ENCODE measurements around the gene LHFPL4.
A peak's percentile ranks its signal among the peaks of the same experiment; 100 is the strongest.
"Not testable (repeated sequence)": the region's sequence is repeated elsewhere in the genome, so short reads cannot be mapped to it uniquely, and the experiment has no call there.

The LHFPL4 gene

GRCh38 chr3:9508781-9509180, 44.8 kb downstream of the LHFPL4 start:
- Histone ChIP-seq H3K36me3 (replicated peaks) (no peaks in the 10 kb centered on the region), H3K4me3 (no peak overlapping the region), H3K9me3 (no peaks in the 10 kb centered on the region), H3K27me3 (ENCODE audit: low read depth) (no peaks in the 10 kb centered on the region), H3K4me1 (no peaks in the 10 kb centered on the region)
- DNase-seq (ENCODE audit: low spot score in 2 of 2), result no peak
- in situ Hi-C loops (cut with MboI; ENCODE audit: low sequenced_read_pairs), result loop anchor here (10.0 kb wide), 1 partner anchor 216 kb away; no protein-coding TSS in a partner anchor

DNA sequence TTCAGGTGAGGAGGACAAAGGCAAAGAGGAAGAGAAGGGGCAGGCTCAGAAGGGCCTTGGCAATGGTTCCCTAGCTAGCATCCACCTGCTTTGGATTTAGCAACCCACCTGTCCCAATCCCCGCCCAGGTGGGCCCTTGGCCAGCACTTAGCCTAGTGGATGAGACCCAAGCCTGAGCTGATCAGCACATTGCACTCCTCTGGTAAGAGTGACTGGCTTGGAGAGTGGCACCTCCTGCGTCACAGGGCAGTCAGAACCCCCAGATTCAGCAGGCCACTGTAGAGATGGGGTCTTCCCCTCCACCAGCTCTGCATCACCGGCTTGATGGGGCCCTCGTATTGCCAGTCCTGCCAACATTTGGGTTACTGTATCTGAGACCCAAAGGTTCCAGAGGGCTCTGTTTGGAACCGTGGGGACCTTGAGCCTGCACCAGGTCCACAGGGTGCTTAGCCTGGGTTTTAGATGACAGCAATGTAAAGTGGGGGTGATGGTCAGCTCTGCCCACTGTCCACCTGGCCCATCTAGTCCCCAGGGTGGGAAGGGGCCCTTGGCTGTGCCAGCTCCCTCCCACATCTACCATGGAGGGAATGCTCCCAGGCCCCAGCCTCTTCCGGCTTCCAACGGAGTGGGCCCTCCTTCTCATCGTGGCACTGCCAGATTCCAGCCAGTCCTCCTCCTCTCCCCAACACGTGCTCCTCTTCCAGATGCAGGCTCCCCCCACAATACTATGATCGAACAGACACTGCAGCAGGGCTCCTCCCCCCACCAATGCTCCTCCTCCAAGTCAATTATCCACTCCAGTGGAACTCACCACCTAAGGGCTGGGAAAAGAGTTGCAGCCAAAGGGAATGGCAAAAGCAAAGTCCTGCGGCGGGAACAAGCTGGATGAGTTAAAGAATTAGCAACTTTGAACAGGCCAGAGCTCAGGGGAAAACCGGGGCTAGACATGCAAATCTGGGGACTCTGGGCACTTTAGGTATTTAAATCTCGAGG, 45.7 kb downstream of the LHFPL4 start:
- no peaks in the 10 kb centered on the region for H3K4me1 ChIP-seq
- no peaks in the 10 kb centered on the region for H3K36me3 ChIP-seq (replicated peaks)
- no peak for DNase-seq (ENCODE audit: low spot score in 2 of 2)
- in situ Hi-C loops (cut with MboI; ENCODE audit: low sequenced_read_pairs), result loop anchor here (10.0 kb wide), 1 partner anchor 217 kb away; no protein-coding TSS in a partner anchor
- no peak overlapping the region for H3K4me3 ChIP-seq
- no peaks in the 10 kb centered on the region for H3K9me3 ChIP-seq
- no peaks in the 10 kb centered on the region for H3K27me3 ChIP-seq (ENCODE audit: low read depth)

- Histone ChIP-seq H3K9me3 (no peaks in the 10 kb centered on the region), H3K4me1 (no peaks in the 10 kb centered on the region), H3K27me3 (ENCODE audit: low read depth) (no peaks in the 10 kb centered on the region), H3K36me3 (replicated peaks) (no peaks in the 10 kb centered on the region), H3K4me3 (no peak overlapping the region)
- peak; percentile 55 to 88 for DNase-seq (ENCODE audit: low spot score in 2 of 2)
- in situ Hi-C loops (cut with MboI; ENCODE audit: low sequenced_read_pairs), result loop anchor here (10.0 kb wide), 1 partner anchor 222 kb away; no protein-coding TSS in a partner anchor
These were observed 50.3 kb downstream of the LHFPL4 start for GRCh38 chr3:9503283-9503682.

DNA sequence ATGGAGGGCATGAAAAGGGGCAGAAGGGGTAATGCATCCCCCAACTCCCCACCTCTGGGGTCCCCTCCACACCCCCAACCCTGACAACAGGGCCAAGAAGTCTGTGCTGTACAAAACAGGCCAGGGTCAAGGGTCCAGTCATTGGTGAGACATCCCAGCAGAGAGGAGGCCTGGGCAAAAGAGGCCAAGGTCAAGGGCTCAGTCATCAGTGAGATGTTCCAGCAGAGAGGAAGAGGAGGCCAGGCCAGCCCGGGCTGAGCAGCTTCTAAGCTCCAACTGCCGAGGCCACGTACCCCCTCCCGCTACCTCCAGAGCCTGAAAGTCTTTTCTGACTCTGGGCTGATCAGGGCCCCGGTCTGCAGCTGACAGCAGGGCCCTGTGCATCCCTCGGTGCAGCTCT, 52.4 kb downstream of the LHFPL4 start:
- Histone ChIP-seq H3K9me3 (no peaks in the 10 kb centered on the region), H3K4me1 (no peaks in the 10 kb centered on the region), H3K4me3 (no peak overlapping the region), H3K36me3 (replicated peaks) (no peaks in the 10 kb centered on the region), H3K27me3 (ENCODE audit: low read depth) (no peaks in the 10 kb centered on the region)
- DNase-seq (ENCODE audit: low spot score in 2 of 2), result no peak
- in situ Hi-C loops (cut with MboI; ENCODE audit: low sequenced_read_pairs), result loop anchor here (10.0 kb wide), 1 partner anchor 224 kb away; no protein-coding TSS in a partner anchor

DNA sequence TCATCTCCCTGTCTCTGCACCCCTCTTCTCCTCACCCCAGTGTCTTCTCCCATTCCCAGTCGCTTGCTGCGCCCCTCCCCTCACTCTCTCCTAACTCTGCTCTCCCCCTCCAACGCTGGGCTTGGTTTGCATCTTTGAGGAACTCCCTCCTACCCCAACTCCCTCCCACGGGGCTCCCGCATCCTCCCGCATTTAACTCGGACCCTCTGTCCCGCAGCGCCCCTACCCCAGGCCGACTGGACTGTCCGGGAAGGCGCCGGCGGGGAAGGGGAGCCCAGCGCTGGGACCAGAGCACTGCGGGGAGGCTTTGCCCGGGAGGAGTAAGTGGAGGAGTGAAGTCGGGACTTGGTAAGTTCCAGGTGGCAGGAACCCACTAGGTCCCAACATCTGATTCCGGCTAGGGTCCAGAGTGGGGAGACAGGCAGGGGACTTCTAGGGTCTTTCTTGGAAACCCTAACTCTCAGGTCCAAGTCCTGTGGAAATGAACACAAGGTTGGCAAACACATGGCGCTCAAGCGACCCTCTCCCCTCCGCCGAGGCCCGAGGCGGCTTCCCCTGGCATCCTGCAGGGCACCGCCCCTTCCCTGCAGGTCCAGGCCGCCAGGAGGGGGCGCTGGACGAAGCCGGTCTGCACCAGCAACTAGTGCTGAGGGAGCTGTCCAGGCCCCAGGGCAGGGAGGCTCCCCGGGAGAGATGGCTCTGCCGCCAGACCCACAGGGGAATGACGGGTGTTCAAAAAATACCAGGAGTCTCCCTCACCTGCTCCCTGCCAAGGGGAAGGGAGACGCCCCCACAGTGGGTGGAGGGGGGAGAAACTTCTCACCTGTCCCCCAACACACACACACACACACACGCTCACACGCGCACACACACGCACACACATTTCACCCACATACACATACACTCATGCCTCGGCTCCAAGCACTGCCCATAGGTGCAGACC, 53.2 kb downstream of the LHFPL4 start:
- H3K9me3 ChIP-seq, result no peaks in the 10 kb centered on the region
- DNase-seq (ENCODE audit: low spot score in 2 of 2), result peak; percentile 22 to 90
- no peaks in the 10 kb centered on the region for H3K4me1 ChIP-seq
- H3K36me3 ChIP-seq (replicated peaks), result no peaks in the 10 kb centered on the region
- no peak overlapping the region for H3K4me3 ChIP-seq
- in situ Hi-C loops (cut with MboI; ENCODE audit: low sequenced_read_pairs), result loop anchor here (10.0 kb wide), 1 partner anchor 224 kb away; no protein-coding TSS in a partner anchor
- H3K27me3 ChIP-seq (ENCODE audit: low read depth), result no peaks in the 10 kb centered on the region

DNA sequence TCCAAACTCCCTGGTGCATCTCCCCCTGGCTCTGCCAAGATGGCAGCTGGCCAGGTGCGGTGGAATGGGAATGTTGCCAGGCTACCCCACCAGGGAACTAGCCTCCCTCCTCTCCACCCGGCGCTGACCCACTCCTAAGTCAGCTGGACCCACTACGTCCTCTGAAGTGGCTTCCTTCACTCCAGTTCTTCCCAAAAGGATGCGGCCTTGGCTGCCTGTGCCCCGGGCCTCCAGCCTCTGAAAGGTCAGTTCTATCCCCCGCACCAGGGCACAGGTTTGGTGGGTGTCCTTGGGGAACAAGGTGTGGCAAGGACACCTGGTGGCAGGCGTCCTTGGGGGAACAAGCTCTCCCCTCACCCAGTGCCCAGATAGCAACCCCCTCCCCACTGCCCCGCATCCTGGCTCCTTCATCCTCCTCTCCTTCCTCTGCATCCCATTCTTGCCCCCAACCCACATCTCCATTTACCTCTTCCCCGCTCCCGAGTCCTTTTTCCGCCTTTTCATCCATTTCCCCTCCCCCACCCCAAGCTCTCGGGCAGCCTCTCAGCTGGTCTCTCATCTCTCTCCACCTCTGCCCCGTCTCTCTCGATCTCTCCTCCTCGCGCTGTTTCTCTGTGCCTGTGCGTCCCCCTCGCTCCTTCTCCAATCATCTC, 54.0 kb downstream of the LHFPL4 start:
- H3K4me1 ChIP-seq, result no peaks in the 10 kb centered on the region
- no peak for DNase-seq (ENCODE audit: low spot score in 2 of 2)
- no peaks in the 10 kb centered on the region for H3K27me3 ChIP-seq (ENCODE audit: low read depth)
- no peaks in the 10 kb centered on the region for H3K9me3 ChIP-seq
- in situ Hi-C loops (cut with MboI; ENCODE audit: low sequenced_read_pairs), result loop anchor here (10.0 kb wide), 1 partner anchor 225 kb away; no protein-coding TSS in a partner anchor
- no peaks in the 10 kb centered on the region for H3K36me3 ChIP-seq (replicated peaks)
- H3K4me3 ChIP-seq, result no peak overlapping the region

GRCh38 chr3:9498781-9499180, 54.8 kb downstream of the LHFPL4 start:
- no peaks in the 10 kb centered on the region for H3K27me3 ChIP-seq (ENCODE audit: low read depth)
- H3K4me1 ChIP-seq, result no peaks in the 10 kb centered on the region
- H3K4me3 ChIP-seq, result no peak overlapping the region
- H3K9me3 ChIP-seq, result no peaks in the 10 kb centered on the region
- no peaks in the 10 kb centered on the region for H3K36me3 ChIP-seq (replicated peaks)
- no peak for DNase-seq (ENCODE audit: low spot score in 2 of 2)
- in situ Hi-C loops (cut with MboI; ENCODE audit: low sequenced_read_pairs), result no loop called here

DNA sequence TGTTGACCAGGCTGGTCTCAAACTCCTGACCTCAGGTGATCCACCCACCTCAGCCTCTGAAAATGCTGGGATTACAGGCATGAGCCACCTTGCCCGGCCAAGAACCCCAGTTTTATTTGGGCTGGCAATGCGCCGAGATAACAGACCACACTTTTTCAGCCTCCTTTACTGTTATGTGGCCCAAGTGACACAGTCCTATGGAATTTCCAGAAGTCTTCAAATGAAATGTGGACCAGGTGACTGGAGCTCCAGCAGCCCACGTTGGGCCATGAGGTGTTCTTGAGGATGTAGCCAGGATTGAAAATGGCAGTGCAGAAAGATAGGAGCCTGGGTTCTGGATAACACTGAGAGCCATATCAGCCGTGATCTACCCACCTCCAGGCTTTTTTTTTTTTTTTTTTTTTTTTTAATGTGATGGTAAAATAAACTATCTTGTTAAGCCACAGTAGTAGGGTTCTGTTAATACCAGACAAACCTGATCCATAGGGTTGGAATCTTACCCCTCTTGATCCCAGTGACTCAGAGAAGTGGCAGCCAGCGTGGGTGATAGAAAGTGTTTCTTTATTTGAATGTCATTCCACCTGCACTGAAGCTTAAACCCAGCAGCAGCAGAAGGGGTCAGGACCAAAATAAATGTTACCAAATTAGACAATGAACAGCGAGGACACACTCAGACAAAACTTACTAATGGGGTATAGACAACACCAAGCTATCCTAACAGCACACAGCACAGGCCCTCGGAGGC, 55.6 kb downstream of the LHFPL4 start:
- H3K4me3 ChIP-seq, result no peak overlapping the region
- H3K27me3 ChIP-seq (ENCODE audit: low read depth), result no peaks in the 10 kb centered on the region
- DNase-seq (ENCODE audit: low spot score in 2 of 2), result no peak
- no peaks in the 10 kb centered on the region for H3K4me1 ChIP-seq
- H3K9me3 ChIP-seq, result no peaks in the 10 kb centered on the region
- no peaks in the 10 kb centered on the region for H3K36me3 ChIP-seq (replicated peaks)
- in situ Hi-C loops (cut with MboI; ENCODE audit: low sequenced_read_pairs), result no loop called here

GRCh38 chr3:9496893-9497292, 56.7 kb downstream of the LHFPL4 start:
- Histone ChIP-seq H3K27me3 (ENCODE audit: low read depth) (no peaks in the 10 kb centered on the region), H3K36me3 (replicated peaks) (no peaks in the 10 kb centered on the region), H3K9me3 (no peaks in the 10 kb centered on the region), H3K4me1 (no peaks in the 10 kb centered on the region), H3K4me3 (no peak overlapping the region)
- in situ Hi-C loops (cut with MboI; ENCODE audit: low sequenced_read_pairs), result no loop called here
- no peak for DNase-seq (ENCODE audit: low spot score in 2 of 2)

- in situ Hi-C loops (cut with MboI; ENCODE audit: low sequenced_read_pairs); H3K27me3 ChIP-seq (ENCODE audit: low read depth); DNase-seq (ENCODE audit: low spot score in 2 of 2); H3K36me3 ChIP-seq (replicated peaks); H3K4me3 ChIP-seq; H3K9me3 ChIP-seq; H3K4me1 ChIP-seq: not testable (repeated sequence)
These were observed 59.6 kb downstream of the LHFPL4 start for GRCh38 chr3:9494036-9494435.

DNA sequence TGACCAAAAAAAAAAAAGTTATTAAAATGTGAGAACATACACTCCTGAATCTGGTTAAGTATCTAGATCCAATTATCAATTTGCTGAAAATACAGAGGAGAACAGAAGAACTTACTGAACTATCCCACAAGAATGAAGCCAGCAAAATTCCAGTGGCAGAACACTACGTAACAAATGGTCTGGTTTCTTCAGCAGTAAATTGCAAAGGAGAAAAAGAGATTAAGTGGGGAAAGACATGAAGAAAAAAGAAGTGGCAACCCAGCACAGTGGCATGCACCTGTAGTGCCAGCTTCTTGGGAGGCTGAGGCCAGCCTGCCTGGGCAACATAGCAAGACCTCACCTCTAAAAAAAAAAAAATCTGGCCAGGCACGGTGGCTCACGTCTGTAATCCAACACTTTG, 62.1 kb downstream of the LHFPL4 start:
- H3K9me3 ChIP-seq, result no peaks in the 10 kb centered on the region
- in situ Hi-C loops (cut with MboI; ENCODE audit: low sequenced_read_pairs), result no loop called here
- no peaks in the 10 kb centered on the region for H3K4me1 ChIP-seq
- no peak overlapping the region for H3K4me3 ChIP-seq
- DNase-seq (ENCODE audit: low spot score in 2 of 2), result no peak
- no peaks in the 10 kb centered on the region for H3K36me3 ChIP-seq (replicated peaks)
- no peaks in the 10 kb centered on the region for H3K27me3 ChIP-seq (ENCODE audit: low read depth)

- in situ Hi-C loops (cut with MboI; ENCODE audit: low sequenced_read_pairs), result no loop called here
These were observed 68.4 kb downstream of the LHFPL4 start for GRCh38 chr3:9485248-9485647.

DNA sequence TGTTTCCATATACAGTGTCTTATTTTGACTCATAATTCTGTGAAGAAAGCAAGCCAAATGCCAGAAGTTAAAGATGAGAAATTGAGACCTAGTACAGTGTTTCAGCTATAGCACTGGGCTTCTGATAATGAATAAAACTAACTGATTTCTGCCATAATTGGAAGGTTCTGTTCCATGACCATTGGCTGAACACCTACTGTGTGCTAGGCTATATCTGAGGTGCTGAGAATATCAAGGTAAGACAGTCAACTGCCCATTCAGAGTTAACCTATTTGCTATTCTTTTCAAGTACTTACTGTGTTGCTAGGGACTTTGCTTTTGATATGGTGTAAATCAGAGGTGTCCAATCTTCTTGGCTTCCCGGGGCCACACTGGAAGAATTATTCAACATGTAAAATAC, 73.4 kb downstream of the LHFPL4 start:
- H3K9me3 ChIP-seq, result no peaks in the 10 kb centered on the region

More at GRCh38 chr3:9485248-9485647, 68.4 kb downstream of the LHFPL4 start:
- Histone ChIP-seq H3K4me1 (no peaks in the 10 kb centered on the region), H3K27me3 (ENCODE audit: low read depth) (no peaks in the 10 kb centered on the region), H3K9me3 (no peaks in the 10 kb centered on the region), H3K36me3 (replicated peaks) (peaks cover 19% of the 10 kb centered on the region), H3K4me3 (no peak overlapping the region)
- no peak for DNase-seq (ENCODE audit: low spot score in 2 of 2)

More for the DNA sequence above, 73.4 kb downstream of the LHFPL4 start:
- in situ Hi-C loops (cut with MboI; ENCODE audit: low sequenced_read_pairs), result no loop called here
- Histone ChIP-seq H3K4me3 (no peak overlapping the region), H3K4me1 (no peaks in the 10 kb centered on the region), H3K27me3 (ENCODE audit: low read depth) (no peaks in the 10 kb centered on the region), H3K36me3 (replicated peaks) (peaks cover 62% of the 10 kb centered on the region)
- no peak for DNase-seq (ENCODE audit: low spot score in 2 of 2)
